Stomach (tissue), 4 donors: ENCODE data around the gene TTC34.

Experiments used
- CTCF ChIP-seq, 7 experiments: fragments of 450-650 bp in 4 of 7; fragments of 200-600 bp in 3 of 7; sonication (generic) in 3 of 7; IDR thresholded peaks; one replicate each; pipeline ENCODE4 v1.5.1; 2016 to 2019; ENCODE audit warnings: antibody characterized with exemption in 7 of 7, control low read depth in 2 of 7, mild to moderate bottlenecking in 1 of 7
- EP300 ChIP-seq: sonication (generic); formaldehyde crosslinking; IDR thresholded peaks from one replicate; pipeline ENCODE4 v1.6.1; 2017; ENCODE audit warnings: antibody characterized with exemption
- POLR2A ChIP-seq, 4 donors: fragments of 450-650 bp; IDR thresholded peaks; one replicate each; pipeline ENCODE4 v1.6.1; 2016; ENCODE audit warnings: antibody characterized with exemption in 4 of 4, control low read depth in 2 of 4, mild to moderate bottlenecking in 1 of 4, moderate library complexity in 1 of 4
- POLR2AphosphoS5 ChIP-seq, 3 donors: sonication (generic); formaldehyde crosslinking; IDR thresholded peaks; one replicate each; pipeline ENCODE4 v1.6.1; 2016; ENCODE audit warnings: antibody characterized with exemption in 3 of 3

- TF ChIP-seq CTCF (IDR thresholded peaks at IDR 0.05) (no peak), POLR2A (IDR thresholded peaks at IDR 0.05) (no peak), EP300 (no peak), POLR2AphosphoS5 (IDR thresholded peaks at IDR 0.05) (no peak)
These were observed 838 bp downstream of the TTC34 start for GRCh38 chr1:2800664-2801045.
